Measurements from ENCODE around the gene ZNF609. TPM values are rescaled to one million over a fixed set of nuclear protein-coding genes. Genes with fewer than 3 reads are reported as not detected.
"Not testable (repeated sequence)": the region's sequence is repeated elsewhere in the genome, so short reads cannot be mapped to it uniquely, and the experiment has no call there.

The ZNF609 gene
- total RNA-seq, 1 donor = 41.5 TPM

DNA sequence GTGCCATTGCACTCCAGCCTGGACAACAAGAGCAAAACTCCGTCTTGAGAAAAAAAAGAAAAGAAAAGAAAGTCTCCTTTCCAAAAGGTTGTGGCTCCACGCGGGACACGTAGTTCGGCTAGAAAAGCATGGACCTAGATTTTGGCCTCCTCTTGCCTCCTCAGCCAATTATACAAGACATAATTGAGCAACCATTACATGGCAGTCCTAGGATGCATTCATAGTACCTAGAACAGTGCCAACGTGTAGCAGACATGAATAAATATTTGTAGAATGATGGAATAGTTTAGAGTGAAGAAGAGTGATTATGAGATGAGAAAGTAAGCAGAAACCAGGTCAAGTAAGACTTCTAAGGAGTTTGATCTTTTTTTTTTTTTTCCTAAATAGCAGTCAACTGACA is 112.5 kb downstream of the ZNF609 start:
- DNase-seq (ENCODE audit: low read depth in 2 of 3, low spot score in 2 of 3) = no peak

DNA sequence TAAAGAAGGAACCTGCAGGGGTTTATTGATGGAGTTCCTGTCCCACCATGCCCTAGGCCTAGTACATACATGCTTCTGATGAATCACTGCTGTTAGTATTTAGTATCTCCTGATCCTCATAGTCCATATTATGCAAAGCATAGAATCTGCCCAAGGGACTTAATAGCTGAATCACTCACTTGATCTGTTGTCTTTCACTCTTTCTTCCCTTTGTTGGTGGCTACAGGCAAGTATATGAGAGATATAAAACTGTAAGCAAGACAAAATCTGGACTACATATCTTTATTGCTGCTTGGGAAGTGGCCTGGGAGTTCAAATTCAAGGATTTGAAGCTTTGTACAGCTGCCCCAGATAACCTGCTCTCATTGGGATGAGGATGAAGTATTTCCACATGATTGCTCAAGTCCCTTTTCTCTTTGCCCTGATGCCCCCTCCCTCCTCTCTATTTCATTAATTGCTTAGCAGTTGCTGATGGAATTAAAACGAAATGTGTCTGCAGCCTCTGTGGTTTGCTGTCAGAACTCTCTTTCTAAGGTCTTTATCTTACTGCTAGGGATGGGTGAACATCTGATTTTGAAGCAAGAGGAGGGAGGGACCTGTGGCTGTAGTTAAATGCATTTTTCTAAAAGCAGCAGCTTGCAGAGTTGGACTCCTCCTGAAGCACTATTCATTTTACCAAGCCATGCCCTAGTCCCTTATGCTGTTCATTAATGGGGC is 114.1 kb downstream of the ZNF609 start:
- peak in 1 of 3 donors; percentile 23 for DNase-seq (ENCODE audit: low read depth in 2 of 3, low spot score in 2 of 3)

DNA sequence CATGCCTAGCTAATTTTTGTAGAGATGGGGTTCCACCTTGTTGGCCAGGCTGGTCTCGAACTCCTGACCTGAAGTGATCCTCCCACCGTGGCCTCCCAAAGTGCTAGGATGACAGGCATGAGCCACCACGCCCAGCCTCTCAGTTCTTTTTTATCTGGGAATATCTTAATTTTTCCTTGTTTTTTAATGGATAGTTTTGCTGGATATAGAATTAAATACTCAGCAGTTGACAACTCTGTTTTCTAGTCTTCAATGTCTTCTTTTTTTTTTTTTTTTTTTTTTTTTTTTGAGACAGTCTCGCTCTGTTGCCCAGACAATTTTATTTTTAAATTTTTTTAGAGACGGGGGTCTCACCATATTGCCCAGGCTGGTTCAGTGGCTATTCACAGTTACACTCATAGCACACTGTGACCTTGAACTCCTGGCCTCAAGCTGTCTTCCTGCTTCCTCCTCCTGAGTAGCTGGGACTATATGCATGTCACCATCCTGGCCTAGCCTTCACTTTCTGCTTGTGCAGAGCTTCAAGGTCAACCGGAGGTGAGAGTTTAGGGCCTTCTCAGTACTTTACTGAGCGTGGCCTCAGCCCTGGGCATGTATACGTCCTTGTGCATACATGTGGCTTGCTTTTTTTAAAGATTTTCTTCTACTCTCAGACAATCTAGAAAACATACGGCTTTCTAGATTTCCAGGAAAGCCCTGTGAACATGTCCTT is 120.5 kb downstream of the ZNF609 start:
- no peak for DNase-seq (ENCODE audit: low read depth in 2 of 3, low spot score in 2 of 3)

DNA sequence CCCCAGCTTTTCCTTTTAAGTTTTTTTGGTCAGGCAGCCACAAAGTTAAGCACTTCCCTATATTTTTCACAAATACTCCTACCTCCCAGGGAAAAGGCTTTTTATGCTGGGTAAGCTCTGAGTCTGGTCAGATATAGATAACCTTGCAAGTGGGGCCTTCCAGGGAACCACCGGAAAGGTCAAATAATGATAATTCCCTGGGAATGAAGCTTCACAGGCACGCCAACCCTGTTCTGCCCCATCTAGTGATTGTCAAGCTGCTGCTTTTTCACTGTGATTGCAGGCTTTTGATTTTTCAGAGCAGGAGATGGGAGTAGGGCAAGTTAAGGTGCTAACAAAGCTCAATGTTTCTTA is 121.0 kb downstream of the ZNF609 start:
- no peak for DNase-seq (ENCODE audit: low read depth in 2 of 3, low spot score in 2 of 3)

DNA sequence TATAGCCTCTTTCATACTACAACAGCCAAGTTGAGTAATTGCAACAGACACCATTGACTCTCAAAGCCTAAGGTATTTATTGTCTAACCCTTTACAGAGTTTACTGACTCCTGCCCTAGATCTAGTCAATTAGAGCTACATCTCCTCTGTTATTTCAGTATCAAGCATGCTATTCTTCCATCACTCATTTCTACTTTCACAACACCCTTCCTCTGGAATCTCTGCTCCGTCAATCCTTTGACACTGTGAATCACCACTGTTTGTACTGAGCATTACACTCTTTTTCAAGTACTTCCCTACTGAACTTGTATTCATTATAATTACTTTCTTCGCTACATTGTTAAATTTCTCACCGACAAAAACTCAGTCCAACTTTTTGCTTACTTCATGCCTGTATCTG is 121.8 kb downstream of the ZNF609 start:
- no peak for DNase-seq (ENCODE audit: low read depth in 2 of 3, low spot score in 2 of 3)

DNA sequence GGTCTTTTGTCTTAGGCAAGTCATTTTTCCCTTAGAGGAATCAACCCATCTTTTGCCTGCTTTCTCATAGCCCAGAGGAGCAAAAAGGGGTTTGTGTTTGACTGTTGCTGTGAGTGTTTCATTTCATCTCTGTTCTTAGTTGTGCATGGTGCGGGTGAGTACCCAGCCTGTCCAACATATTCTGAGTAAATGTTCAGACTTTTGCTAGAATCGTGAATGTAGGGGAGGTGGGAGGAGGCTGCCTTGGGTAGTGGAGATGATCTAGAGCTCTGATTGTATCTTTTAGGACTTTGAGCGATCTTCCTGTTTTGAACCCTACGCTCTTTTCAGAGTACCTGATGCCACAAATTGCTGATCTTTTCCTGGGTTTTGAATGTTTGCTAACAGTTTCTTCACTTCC is 123.1 kb downstream of the ZNF609 start:
- no peak for DNase-seq (ENCODE audit: low read depth in 2 of 3, low spot score in 2 of 3)

DNA sequence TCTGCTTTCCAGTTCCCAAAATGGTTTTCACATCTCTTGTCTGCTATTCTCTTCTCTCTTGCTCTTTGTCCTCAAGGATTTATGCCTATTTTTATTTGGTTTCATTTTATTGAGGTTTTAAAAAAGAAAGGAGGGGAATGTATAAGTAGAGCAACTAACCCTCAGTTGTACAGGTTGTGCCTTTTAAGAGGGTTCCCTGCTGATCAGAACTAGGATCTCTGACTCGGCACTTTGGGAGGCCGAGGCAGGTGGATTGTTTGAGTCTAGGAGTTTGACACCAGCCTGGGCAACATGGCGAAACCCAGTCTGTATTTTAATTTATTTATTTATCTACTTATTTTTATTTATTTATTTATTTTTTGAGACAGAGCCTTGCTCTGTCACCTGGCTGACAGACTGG is 123.6 kb downstream of the ZNF609 start:
- DNase-seq (ENCODE audit: low read depth in 2 of 3, low spot score in 2 of 3) = no peak

DNA sequence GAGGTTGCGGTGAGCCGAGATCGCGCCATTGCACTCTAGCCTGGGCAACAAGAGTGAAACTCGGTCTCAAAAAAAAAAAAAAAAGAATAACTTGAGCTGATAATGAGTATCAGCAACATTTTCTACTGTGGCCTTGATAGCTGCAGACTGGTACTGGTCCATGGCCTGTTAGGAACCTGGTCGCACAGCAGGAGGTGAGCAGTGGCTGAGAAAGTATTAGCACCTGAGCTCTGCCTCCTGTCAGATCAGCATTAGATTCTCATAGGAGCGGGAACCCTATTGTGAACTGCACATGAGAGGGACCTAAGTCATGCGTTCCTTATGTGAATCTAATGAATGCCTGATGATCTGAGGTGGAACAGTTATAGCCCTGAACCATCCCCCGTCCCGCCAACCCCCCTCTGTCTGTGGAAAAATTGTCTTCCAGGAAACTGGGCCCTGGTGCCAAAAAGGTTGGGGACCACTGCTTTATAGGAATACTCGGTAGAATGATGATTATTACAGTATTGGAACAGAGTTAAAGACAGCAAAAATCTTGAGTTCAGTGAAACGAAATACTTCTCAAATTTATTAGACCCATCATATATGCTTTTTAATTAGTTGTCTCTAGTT is 126.0 kb downstream of the ZNF609 start:
- DNase-seq (ENCODE audit: low read depth in 2 of 3, low spot score in 2 of 3) = no peak

DNA sequence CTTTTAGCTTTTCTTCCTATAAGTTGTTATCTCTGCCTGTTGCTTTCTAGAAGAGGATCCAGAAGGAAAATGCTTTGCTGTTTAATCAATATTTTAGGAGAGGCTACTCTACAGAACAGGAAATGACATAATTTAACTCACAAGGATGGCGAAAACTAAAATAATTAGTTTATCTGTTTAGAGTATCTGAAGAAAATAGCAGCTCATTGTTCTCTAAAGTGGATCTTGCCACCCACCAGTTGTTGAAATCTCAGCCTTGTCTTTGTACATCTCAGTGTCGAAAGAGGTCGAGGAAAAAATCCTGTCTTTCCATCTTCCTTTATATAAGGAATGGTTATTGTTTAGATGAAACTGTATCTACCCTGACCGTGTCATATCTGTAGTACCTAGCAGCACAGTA is 126.6 kb downstream of the ZNF609 start:
- DNase-seq (ENCODE audit: low read depth in 2 of 3, low spot score in 2 of 3) = no peak

DNA sequence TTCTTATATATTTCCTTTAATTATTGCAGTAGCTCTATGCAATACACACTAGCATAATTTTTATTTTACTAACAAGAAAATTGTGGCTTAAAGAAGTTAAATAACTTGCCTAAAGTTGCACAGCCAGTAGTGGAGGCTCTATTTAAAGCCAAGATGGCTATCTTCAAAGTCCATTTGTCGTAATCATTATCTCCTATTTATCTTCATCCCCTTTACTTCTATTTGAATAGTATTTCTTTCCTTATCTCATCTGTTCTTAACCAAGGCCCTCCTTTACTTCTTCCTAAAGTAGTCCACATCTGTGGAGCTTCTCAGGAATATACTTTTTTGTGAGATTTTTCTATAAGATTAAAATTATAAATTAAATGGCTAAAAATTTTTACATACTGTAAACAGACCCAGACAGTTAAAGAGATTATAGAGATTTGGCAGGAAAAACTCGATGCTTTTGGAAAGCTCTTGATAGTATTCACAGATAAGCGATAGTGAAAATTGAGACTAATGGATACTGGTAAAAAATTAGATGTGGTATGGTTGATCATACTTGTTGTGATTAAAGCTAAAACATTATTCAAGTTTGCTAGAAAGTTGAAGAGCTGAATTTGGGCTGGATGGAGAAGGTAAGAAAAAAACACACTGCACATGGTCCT is 129.2 kb downstream of the ZNF609 start:
- no peak for DNase-seq (ENCODE audit: low read depth in 2 of 3, low spot score in 2 of 3)

DNA sequence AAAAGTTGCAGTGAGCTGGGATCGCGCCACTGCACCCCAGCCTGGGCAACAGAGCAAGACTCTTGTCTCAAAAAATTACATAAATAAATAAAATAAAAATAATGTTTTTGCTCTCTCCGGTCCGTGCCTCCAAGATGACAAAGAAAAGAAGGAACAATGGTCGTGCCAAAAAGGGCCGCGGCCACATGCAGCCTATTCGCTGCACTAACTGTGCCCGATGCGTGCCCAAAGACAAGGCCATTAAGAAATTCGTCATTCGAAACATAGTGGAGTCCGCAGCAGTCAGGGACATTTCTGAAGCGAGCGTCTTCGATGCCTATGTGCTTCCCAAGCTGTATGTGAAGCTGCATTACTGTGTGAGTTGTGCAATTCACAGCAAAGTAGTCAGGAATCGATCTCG is 132.5 kb downstream of the ZNF609 start:
- not testable (repeated sequence) for DNase-seq (ENCODE audit: low read depth in 2 of 3, low spot score in 2 of 3)

DNA sequence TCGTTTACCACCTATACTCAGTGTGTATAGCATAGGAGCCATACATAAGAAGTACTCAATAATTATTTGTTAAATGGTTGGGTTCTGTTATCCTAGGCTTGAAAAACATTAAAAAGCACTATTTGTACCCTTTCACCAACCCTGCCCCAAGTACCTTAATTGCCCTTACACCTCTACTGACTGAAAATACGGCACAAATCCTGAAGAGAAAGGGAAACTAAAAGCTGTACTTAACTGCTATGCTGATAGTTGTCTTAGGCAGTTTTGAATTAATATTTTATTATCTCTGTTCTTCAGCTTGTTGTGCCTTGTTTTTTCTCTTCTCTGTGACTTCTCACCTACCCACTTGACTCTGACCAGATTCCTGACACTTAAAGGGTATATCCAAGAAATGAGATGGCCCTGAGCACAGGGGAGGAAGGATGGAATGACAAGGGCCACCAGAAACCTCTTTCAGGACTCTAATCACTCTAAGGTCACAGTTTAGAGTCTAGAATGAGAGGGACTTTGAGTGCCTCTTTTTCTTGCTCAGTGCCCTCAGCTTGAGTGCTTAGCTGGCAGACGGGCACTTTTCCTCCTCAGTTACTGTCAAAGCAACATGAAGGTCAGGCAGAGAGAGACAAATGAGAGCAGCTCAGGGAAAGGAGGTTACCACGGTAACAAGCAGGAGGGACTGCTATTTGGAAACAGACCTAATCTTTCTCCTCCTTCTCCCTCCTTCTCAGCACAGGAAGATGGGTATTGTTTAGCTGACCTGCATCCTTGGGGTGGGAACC is 136.5 kb downstream of the ZNF609 start:
- DNase-seq (ENCODE audit: low read depth in 2 of 3, low spot score in 2 of 3) = peak in 2 of 3 donors; percentile 37 to 48

DNA sequence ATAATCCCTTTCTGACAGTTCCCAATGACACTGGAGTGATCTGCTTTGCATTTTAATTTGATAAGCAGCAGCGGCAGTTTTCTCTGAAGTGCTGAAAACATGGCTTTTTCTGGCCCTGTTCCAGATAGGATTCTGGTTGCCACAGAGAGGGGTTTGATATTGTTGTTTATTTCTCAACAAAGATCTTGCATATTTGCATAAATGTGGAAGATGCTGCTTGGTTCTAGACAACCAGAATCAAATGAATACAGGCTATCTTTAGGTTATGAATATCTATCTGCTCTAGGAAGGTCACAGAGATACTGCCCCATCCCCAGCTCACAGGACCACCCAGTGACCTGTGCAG is 137.1 kb downstream of the ZNF609 start:
- peak in 2 of 3 donors; percentile 37 to 54 for DNase-seq (ENCODE audit: low read depth in 2 of 3, low spot score in 2 of 3)

DNA sequence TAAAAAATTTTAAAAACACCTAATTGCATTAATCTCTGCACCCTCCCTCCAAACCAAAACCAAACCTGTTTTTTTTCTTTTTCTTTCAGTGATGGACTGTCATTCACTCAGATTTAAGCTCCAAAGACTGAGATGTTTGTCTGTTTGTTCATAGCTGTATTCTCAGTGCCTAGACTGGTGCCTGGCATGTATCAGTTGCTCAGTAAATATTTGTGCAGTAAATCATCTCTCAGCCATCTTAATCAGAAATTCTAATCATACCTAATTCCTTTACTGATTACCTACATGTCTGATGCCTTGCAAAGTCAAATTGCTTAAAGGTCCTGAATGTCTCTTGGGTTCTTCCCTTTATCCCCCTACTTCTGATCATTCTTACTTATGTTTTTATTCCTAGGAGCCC is 138.8 kb downstream of the ZNF609 start:
- DNase-seq (ENCODE audit: low read depth in 2 of 3, low spot score in 2 of 3) = no peak

DNA sequence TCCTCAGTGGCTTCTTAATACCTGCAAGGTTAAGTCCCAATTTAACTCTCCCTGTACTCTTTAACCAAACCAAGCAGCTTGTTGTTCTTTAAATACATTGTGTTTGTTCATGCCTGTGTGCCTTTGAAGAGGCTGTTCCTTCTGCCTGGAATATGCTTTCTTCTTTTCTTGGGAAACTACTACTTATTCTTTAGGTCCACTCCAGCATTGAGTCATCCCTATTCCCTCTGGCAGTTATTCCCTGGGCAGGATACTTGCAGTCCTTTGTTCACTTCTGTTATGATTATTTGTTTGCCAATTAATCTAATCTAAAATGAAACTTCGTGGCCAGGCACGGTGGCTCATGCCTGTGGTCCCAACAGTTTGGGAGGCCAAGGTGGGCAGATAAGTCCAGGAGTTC is 139.3 kb downstream of the ZNF609 start:
- no peak for DNase-seq (ENCODE audit: low read depth in 2 of 3, low spot score in 2 of 3)

DNA sequence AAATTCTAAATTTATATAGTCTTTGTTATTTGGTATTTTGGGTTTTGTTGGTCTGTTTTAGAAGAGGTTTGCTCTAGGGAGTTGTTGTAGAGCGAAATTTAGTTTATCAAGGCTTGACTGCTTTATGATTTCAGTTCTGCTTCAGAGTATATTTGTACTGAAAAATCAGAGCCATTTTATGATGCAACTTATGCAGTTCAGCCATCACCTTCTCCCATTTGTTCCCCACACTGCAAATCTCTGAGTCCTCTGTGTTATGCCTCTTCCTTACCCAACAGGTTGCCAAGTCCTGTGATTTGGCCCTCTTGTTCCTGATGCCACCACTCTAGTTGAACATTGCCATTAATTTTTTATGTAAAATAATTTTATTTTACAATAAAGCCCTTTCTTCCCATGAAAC is 140.4 kb downstream of the ZNF609 start:
- no peak for DNase-seq (ENCODE audit: low read depth in 2 of 3, low spot score in 2 of 3)

DNA sequence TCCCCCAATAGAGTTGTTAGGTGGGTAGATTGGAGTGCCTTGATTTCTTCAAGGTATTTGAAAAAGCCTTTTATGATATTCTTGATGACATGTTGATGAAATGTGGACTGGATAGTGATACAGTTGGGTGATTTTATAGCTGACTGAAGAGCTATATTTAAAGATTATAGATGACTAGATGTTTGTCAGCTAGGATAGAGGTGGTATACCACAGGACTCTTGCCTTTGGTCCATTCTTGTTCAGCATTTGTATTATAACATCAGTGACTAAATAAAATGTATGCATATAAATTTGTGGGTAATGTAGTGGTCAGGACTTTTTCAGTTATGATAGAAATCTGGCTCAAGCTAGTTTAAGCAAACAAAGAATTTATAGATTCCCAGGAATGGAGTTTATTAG is 143.9 kb downstream of the ZNF609 start:
- DNase-seq (ENCODE audit: low read depth in 2 of 3, low spot score in 2 of 3) = no peak

DNA sequence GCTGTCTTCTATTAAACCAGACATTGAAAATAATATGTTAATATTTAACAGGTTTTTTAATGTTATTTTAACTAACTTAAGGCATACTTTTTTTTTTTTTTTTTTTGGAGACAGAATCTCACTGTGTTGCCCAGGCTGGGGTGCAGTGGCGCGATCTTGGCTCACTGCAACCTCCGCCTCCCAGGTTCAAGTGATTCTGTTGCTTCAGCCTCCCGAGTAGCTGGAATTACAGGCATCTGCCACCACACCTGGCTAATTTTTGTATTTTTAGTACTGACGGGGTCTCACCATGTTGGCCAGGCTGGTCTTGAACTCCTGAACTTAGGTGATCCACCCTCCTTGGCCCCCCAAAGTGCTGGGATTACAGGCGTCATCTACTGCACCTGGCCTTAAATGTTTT is 147.0 kb downstream of the ZNF609 start:
- DNase-seq (ENCODE audit: low read depth in 2 of 3, low spot score in 2 of 3) = not testable (repeated sequence)

DNA sequence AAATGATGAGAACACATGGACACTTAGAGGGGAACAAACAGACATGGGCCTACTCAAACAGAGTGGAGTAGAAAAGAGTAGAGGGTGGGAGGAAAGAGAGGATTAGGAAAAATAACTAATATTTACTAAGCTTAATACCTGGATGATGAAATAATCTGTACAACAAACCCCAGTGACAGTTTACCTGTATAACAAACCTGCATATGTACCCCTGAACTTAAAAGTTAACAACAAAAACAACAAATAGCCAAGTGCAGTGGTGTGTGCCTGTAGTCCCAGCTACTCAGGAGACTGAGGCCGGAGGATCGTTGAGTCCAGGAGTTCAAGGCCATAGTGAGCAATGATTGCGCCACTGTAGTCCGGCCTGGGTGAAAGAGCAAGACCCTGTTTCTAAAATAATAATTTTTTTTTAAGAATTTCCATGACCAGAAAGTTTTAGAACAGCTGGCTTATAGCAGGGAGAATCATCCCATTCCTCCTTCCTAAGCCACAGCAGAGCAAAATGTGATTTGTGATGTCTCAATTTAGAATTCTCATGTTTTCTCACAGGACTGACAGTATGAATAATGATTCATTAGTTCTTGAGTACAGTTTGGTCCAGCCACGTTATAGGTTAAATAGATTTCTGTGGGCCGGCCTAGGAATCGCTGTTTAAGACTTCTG is 150.0 kb downstream of the ZNF609 start:
- no peak for DNase-seq (ENCODE audit: low read depth in 2 of 3, low spot score in 2 of 3)

DNA sequence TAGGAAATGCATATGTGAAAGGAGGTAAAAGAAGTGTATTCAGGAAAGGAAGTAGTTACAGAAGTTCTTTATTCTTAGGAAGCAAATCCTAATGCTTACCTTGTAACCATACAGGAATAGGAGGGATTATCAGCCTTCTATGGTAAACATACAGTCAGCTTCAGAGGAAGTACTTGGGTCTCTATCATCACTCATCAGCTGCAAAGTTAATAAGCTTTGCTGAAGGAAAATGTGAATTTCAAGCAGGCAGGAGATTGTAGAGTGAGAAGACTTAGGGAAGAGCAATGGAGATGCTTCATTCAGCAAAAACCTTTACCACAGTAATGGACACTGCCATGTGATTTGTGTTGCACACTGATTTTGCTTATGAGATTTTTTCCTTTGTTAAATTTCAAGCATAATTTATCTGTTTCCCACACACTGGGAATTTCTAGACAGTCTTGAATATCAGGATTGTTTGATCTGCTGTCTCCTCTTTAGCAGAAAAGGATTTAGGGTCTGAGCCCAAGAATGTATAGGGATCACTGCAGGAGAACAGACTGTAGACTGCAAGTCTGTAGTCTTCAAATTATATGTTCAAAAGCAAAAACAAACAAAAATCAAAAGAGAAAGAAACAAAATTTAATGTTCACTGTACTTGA is 150.8 kb downstream of the ZNF609 start:
- DNase-seq (ENCODE audit: low read depth in 2 of 3, low spot score in 2 of 3) = no peak
